Activated CD8-positive, alpha-beta memory T cell treated with anti-CD3 and anti-CD28 coated beads for 1 hour (primary cell): ENCODE results near the gene SMIM9.
"Not testable (repeated sequence)": the region's sequence is repeated elsewhere in the genome, so short reads cannot be mapped to it uniquely, and the experiment has no call there.

ENCODE experiments used
- DNase-seq, 2 donors: peaks; one replicate each; pipeline ENCODE4 v3.0.0-alpha.2; 2020; ENCODE audit warnings: low read depth in 1 of 2; ENCODE audit errors: extremely low read depth in 1 of 2

Gene SMIM9

GRCh38 chrX:154816326-154816898 lies 18.1 kb downstream of the SMIM9 start:
- DNase-seq: not testable (repeated sequence)

DNA sequence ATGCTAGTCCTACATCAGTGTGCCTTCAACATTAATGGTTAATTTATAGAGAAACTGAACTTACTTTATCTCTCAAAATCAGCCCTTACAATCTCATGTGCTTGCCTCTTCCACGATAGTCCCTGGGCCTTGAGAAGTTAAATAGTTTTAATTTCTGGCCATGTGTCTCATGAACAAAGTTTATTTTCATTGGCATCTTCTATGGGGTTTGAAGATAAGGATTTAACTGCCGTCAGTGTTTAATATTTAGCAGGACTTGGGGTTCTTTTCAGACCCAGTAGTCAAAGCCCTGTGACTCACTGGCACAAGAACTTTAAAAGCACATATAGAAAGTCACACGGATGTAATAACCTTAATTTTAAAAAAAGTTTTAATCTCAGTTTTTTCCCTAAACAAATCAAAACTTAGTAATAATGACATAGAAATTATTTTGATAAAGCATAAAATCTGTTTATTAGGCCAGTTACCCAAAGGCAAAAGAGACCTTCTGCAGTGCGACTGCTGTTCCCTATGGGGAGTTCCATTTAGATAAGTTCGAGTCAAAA lies 19.1 kb downstream of the SMIM9 start:
- DNase-seq: no peak

DNA sequence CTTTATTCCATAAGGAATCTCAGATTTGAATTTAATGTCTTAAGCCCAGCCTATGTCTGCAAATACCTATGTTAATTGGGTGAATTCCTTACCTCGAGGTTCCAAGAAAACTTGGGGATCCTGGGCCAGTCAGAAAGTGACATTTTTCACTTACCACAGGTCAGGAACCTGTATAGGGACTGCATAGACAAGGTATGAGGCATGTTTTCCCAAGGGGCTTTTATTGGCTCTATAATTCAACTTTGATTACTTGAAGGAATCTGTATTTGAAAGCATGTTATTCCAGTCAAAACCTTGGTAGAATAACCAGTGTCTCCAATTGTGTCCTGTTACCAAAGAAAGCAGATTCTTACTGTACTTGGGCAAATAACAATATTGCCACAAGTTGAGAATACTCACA lies 20.7 kb downstream of the SMIM9 start:
- no peak for DNase-seq

DNA sequence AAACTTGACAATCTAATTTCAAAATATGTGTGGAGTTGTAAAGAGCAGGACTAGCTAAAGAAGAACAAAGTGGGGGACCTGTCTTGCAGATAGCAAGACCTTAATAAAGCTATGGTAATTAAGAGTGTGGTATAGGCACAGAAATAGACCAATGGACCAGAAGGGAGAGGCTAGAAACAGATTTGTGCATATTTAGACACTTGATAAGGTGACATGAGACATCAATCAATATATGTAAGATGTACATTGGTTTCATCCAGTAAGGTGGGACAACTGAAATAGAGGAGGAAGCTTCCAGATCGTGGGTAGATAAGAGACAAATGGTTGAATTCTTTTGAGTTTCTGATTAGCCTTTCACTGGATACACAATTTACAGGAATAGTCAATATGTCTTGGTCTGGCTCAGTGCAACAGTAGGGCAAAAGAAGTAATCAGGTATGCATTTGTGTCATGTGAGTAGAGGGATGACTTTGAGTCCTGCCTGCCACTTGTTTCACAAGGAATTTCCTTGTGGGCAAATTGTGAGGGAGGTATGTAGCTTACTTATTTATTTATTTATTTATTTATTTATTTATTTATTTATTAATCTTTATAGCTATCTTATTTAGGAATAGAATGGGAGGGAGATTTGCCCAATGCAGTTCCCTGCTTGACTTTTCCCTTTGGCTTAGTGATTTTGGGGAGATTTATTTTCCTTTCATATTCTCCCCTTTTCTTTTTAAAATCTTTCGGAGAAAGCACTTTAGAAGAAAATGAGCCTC lies 21.9 kb downstream of the SMIM9 start:
- DNase-seq: no peak

- no peak for DNase-seq
These were observed 24.4 kb downstream of the SMIM9 start for GRCh38 chrX:154809939-154810665.

DNA sequence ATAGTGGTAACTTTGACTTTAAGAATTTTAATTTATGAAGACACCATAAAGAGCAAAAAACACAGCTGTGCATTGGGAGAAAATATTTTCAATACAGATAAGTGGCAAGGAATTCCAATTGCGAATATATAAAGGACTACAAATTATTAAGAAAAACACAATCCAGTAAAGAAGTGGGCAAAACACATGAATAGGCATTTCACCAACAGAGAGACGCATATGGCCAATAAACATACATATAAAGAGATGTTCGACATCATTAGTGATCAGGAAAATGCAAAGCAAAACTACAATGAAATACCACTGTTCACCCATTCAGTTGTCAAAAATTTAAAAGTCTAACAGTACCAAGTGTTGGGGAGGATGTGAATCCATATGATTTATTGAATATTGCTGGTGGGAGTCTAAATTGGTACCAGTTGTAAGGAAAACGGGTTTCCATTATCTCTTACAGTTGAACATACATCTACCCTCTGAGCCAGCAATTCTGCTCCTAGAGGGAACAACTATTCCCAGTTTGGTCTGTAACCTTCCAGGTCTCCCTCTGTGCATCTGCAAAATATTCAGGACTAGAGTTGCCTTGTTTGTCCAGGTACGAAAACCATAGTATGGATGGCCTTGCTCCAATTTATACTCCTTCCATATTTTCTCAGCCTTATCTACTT lies 27.5 kb downstream of the SMIM9 start:
- no peak for DNase-seq

- no peak for DNase-seq
These were observed 28.8 kb downstream of the SMIM9 start for GRCh38 chrX:154805696-154806091.

DNA sequence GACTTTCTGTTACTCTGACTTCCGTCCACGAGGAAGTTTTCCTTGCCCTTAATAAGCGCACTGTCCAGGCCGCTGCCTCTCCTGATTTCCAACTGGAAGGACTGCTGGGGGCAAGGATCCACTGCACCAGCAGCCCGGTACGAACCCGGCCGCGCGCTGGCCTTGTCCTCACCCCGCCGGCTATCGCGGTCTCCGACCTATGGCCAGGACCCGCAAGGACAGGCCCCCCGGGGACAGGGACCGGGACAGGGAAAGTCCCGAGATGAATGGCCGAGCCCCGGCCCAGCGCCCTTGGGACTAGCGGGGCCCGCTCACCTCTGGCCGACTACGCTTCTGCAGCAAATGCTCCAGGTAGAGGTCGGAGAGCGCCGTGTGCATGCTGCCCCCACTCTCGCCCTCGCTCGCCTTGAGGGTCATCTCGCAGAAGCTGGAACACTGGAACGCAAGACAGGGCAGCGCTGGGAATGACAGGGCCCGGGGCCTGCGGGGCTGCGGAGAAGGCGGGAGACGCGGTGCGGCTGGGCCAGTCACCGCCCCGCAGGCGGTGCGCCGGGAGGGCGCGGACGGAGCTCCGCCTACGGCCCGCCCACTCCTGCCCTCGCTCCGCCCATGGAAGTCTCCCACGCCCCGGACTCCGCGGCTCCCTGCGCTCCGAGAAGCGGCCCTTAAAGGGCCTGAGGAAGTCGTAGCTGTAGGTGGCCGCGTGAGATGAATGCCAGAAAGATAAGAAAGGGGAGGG lies 29.3 kb downstream of the SMIM9 start, which contains the start of gene MPP1:
TSS of gene MPP1 (minus strand) at position 529 of the 739 bp plus-strand sequence. CDS start at position 417, 112 bp downstream.
- peak; percentile 14 to 57 for DNase-seq

GRCh38 chrX:154804261-154804956 lies 30.1 kb downstream of the SMIM9 start:
- DNase-seq: no peak

DNA sequence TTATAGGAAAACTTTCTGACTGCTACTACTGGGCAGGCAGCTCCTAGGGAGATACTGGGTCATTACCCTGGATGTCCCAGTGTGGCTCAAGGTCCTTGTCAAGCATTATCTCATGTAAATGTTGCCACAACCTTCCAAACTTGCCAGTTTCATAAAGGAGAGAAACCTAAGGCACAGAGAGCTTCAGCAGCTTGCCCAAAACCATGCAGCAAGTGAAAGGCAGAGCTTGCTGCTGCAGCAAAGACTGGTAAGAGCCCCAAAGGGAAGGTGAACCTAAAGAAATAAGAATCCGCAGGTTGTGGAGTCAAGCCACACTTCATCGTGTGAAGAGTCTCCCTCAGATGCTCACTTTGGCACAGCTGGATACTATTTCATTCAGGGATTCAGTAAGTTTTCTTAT lies 31.5 kb downstream of the SMIM9 start:
- DNase-seq: no peak

- no peak for DNase-seq
These were observed 33.8 kb downstream of the SMIM9 start for GRCh38 chrX:154800478-154801210.

GRCh38 chrX:154799556-154800348 lies 34.7 kb downstream of the SMIM9 start:
- DNase-seq: no peak

GRCh38 chrX:154797006-154797405 lies 37.5 kb downstream of the SMIM9 start:
- no peak for DNase-seq

DNA sequence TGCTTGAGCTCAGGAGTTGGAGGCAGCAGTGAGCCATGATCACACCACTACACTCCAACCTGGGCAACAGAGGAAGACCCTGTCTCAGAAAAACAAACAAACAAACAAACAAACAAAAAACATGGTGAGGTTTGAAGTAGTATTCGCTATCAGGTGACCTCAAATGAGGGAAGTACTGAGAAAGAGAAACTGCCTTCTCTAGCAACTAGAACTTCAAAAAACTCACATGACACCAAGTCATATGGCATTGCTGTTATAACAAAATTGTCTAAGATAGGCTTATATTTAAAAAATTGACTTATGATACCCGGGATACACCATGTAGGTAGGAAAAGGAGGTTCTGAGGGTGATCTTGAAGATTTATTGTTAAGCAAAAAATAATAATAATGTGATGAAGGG lies 39.4 kb downstream of the SMIM9 start:
- no peak for DNase-seq

- DNase-seq: no peak
These were observed 41.2 kb downstream of the SMIM9 start for GRCh38 chrX:154793084-154793795.

DNA sequence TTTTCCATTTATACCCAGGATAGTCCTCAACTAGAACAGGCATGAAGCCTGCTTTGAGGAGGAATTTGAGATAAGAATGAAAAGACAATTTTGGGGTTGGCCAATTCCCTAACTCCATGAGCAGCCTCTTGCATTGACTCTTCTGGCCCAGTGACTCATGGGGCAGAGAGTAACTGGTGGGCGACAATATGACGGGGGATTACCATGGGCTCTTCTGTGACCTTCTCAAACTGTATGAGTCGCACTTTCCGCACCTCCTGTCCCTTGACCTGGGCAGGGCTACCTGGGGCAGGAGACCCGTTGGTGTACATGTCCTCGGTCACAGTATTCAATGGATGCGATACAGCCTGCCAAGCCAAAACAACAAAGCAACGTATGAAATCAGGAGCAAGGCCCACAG lies 42.5 kb downstream of the SMIM9 start:
- DNase-seq: no peak

GRCh38 chrX:154791467-154791866 lies 43.0 kb downstream of the SMIM9 start:
- DNase-seq: no peak

DNA sequence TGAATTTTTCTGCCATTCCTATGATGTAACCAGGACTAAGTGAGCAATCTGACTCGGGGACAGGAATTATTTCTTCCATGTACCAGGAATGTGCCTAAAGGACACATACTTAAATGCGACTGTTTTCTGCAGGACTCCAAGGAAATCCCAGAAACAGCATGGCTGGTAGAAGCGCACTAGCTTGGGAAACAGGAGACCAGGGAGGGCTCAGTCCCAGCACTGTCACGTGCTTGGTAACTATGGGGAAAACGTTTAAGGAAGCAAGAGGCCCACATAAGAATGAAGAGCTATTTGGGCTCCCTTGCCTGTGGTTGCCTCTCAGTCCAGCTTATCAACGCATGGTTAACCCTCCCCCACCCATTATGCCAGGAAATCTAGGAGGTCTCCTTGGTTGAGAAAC lies 48.7 kb downstream of the SMIM9 start:
- DNase-seq: no peak
